ENCODE data around the gene AUTS2.

AUTS2 gene

DNA sequence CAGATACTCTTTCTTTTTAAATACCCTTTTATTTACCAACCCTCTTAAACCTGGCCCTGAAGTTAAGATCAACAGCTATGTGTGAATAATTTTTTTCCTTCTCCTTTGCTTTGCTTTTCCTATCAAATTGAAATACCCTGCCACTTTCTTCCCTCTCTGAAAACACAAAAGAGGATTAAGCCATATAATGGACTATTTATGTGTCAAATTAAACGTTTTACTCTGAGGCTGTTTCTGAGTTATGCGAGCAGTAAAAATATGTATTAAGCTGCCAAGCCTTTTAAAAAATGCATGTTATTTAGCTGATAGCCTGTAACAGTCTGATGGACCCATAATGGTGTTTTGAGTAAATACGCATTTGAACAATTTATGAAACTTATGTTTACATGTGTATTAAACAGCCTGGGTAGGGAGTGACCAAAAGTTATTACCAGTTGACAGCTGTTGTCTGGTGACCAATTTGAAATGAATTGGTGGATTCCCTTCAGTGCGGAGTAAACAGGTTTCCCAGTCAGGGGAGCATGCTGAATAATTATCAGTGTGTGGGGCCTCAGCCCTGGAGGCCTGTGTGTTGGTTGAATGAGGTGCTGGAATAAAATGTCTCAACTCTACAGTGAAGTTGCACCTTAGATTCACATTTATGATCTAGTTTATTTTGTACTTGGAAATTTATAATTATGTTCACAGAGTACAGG lies 89.6 kb downstream of the AUTS2 start:
- DNase-seq (ENCODE audit: low spot score), result no peak

- no peak for DNase-seq (ENCODE audit: low spot score)
Observed at GRCh38 chr7:69690329-69690728, 92.1 kb downstream of the AUTS2 start.

DNA sequence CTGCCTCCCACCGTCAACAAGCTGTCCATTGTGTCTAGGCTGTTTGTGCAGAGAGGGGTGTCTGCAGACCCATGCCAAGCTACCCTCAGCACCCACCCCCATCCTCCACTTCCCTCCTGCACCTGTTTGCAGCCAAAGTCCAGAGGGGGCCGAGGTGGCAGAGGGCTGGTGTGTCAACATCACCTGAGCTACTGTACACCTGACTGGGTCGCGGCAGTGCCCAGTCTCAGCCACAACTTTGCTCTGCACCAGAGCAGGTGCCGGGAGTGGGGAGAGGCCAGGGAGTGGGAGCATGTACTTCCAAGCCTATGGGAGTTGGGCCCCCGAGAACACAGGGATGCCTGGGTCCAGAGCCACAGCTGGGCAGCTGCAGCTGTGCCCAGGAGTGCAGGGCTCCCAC lies 93.1 kb downstream of the AUTS2 start:
- DNase-seq (ENCODE audit: low spot score), result no peak

DNA sequence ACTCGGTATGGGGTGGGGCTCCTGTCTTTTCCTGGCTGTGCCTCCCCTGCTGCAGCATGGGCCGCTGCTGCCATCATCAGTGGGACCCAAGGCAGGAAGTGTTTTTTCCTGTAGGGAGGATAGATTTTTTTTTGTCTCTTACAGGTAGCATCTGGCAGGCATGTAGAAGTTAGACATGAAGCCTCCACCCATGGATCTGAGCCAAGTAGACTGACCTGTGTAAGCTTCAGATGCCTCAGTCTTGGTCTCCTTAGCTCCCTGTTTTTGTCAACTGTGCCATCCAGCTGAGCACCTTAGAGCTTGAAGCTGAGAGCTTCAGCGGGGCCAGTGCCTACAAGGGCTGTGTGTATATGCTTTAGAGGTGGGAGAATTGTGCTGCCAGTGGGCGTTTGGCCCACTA lies 93.5 kb downstream of the AUTS2 start:
- no peak for DNase-seq (ENCODE audit: low spot score)

- DNase-seq (ENCODE audit: low spot score), result no peak
Observed at GRCh38 chr7:69692611-69693010, 94.3 kb downstream of the AUTS2 start.

GRCh38 chr7:69693042-69693441 lies 94.8 kb downstream of the AUTS2 start:
- DNase-seq (ENCODE audit: low spot score), result no peak

GRCh38 chr7:69696054-69696591 lies 97.8 kb downstream of the AUTS2 start:
- no peak for DNase-seq (ENCODE audit: low spot score)

DNA sequence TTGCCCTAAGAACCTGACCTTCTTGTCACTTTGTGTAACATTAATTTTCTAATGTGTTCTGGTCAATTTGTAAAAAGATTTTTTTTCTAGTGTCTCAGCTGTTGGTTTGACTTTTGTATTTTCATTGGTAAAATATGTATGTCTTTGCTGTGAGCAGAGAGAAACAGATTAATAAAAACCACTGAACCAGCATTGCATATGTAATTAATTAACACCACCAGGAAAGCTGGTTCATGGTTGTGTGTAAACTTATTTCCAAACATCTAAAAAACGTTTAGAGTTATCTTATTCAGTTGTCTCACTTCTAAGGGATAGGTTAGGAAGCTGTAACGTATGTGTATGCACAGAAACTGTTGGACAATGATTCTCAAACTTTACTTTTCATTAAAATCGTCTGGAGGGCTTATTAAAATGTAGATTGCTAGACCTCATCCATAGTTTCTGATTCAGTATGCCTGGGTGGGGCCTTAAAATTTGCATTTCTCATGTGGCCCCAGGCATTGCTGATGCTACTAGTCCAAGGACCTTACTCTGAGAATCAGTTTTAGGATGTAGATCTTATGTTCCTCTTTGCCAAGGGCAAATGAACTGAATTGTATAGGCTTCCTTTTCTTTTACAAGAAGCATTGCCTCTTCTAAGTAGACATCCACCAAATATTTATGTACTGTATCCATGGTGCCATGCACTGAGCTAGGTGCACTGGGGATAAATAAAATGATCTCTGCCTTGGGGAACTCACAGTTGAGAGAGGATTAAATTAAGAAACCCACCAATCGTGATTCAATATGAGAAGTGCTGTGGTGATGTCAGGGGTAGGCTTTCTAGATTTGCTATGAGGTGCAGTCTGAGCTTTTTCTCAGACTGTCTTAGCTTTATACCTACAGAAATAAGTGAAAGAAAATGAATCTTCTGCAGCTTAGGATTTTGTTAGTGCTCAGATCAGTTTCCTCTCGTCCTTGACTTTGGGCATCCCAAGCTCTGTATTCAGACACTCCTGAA lies 98.7 kb downstream of the AUTS2 start:
- DNase-seq (ENCODE audit: low spot score), result no peak

DNA sequence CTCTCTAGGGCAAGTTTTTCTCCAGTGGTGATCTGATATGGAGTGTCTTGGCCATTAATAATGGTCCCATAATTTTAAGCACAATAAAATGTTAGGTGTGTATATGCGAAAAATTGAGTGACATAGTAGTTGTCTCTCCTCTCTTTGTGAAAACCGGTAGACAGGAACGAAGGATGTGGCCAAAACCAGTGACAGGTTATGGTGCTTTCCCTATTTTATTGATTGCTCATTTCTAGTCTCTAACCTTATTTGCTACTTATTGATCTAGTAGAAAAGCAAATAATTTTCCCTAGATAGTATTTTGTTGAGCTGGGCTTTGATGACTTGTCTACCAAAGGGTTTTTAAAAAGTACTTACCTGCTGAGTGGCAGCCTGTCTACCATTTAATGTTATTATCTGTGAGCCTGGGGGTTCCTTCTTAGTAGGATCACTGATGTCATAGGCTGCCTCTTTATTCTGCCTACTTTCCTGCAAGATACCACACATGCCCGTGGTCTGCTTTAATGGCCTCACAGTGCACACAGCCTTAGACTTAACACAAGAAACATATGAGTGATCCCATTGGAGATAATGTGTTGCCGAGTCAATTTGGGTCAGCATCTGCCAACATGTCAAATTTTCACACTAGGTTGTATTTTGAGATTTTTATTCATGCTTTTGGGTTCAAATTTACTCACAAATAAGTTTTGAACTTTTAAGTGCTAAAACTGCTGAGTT lies 100.0 kb downstream of the AUTS2 start:
- no peak for DNase-seq (ENCODE audit: low spot score)

DNA sequence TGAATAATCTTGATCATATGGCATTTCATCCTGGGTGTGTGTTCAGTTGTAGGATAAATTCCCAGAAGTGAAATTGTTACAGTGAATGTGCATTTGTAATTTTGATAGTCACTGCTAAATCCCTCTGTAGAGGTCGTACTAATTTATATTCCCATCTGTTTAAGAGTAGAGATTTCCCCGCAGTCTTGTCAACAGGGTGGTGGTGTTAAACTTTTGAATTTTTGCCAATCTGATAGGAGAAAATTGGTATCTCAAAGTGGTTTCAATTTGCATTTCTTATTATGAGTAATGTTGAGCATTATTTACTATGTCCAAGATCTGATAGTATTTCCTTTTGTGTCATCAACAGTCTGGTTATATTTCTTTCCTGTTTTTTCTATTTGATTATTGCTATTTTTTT lies 101.7 kb downstream of the AUTS2 start:
- no peak for DNase-seq (ENCODE audit: low spot score)

DNA sequence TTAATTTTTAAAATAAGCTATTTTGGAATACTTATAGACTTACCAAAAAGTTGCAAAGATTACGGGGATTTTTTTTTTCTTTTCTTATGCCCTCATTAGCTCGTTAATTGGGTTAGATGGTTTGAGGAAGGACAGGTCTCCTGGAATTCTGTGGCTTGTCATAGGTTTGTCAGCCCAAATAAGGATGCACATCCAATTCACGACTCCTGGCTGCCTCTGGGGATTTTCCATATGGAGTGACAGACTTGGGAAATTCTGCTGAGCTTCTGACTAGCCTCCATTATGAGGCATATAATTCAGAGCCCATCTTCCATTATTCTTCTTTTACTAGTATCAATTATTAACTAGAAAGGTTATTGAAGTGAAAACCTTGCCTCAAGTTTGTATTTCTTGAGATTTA lies 102.1 kb downstream of the AUTS2 start:
- DNase-seq (ENCODE audit: low spot score), result no peak

GRCh38 chr7:69701288-69701687 lies 103.0 kb downstream of the AUTS2 start:
- no peak for DNase-seq (ENCODE audit: low spot score)

DNA sequence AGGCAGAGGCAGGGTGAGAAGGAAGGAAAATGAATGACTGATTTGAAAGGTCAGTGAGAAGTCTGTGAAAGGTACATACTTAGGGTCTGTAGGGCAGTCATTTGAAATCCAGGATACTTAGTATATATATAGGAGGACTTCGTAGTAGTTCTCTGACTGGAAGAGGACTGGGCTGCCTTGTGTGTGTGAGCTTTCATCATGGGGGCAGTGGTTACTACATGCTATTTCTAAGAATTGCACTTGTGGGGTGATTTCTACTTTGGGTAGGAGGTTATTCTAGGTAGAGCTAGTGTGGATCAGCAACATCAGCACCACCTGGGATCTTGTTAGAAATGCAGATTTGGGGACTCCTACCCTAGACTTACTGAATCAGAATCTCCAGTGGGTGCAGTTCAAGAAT lies 104.1 kb downstream of the AUTS2 start:
- no peak for DNase-seq (ENCODE audit: low spot score)

- DNase-seq (ENCODE audit: low spot score), result no peak
Observed at GRCh38 chr7:69703099-69703498, 104.8 kb downstream of the AUTS2 start.

DNA sequence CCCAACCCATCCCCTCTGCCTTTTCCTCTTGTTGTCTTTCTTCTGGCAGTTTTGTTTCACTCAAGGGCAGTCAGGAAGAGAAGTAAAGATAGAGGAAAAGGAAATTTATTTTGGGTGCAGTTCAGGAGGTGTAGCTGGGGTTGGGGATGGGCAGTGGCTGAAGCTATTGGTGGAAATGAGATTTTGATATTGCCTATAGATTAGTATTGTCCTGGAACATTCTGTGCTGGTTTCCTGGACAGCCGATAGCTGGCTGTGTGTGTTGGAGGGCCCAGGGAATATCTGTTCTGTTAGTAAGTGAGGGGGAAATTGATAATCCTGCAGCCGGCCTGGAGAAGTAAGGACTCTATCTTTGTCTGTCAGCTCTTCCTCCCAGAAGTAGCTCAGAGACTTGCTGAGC lies 107.8 kb downstream of the AUTS2 start:
- DNase-seq (ENCODE audit: low spot score), result no peak

GRCh38 chr7:69708857-69709256 lies 110.6 kb downstream of the AUTS2 start:
- no peak for DNase-seq (ENCODE audit: low spot score)

DNA sequence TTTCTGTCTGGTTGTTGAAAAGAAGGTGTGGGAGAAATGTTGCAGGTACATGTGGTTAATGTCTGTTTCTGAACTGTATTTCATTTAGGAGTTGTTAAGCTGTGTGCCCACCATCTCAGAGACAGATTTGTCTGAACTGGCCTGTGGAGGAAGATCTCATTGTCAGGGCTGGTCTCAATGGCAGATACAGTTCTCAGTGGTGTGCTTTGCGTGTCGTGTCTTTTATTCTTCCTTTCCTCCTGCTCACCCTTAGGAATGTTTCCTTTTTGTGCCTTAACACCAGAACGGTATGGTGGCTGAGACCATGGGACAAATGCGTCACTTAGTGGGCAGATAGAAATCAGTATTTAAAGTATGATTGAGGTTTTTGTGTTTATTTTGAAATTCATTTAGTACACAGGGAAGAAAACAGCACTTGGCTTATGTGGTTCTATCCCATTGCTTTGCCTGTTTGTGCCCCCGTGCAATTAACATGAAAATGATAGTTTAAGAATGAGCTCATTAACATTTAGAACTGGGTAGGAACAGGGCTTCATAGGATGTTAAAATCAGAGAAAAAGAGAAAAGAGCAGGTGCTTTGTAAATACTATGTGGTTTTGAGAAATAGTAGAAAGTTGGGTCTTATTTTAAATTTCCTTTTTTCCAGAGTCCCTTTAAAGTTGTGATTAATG lies 112.6 kb downstream of the AUTS2 start:
- no peak for DNase-seq (ENCODE audit: low spot score)

GRCh38 chr7:69714886-69715576 lies 116.8 kb downstream of the AUTS2 start:
- DNase-seq (ENCODE audit: low spot score), result no peak

GRCh38 chr7:69717221-69717620 lies 118.9 kb downstream of the AUTS2 start:
- no peak for DNase-seq (ENCODE audit: low spot score)

GRCh38 chr7:69719717-69720116 lies 121.4 kb downstream of the AUTS2 start:
- no peak for DNase-seq (ENCODE audit: low spot score)

DNA sequence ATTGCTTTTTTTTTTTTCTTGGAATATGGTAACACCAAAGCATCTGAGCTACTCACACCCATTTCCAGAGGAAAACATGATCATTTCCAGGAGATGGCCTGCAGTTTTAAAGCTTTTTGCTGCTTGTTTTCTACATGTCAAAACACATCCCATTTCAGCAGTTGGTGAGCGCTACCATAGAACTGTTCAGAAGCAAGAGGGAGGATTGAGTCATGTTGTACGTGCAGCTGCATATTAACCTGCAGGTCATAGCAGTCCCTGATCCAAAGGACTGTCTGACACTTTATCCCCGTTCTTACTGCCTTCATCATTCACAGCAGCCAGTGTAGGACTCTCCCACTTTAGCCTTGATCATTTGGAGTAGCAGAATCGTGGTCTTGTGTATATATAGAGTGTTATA lies 124.6 kb downstream of the AUTS2 start:
- no peak for DNase-seq (ENCODE audit: low spot score)
